HG02885 (cell line): ENCODE measurements around the gene FAM53B.

ENCODE experiments used
- ATAC-seq: cut with Tn5 transposase; IDR thresholded peaks from one replicate; pipeline ENCODE4 v1.9.1; 2021; ENCODE audit warnings: mild to moderate bottlenecking; ENCODE audit not compliant: unreplicated experiment, poor library complexity

FAM53B gene

GRCh38 chr10:124569623-124570470, 174.3 kb downstream of the FAM53B start:
- no peak for ATAC-seq
